Measurements from ENCODE around the gene REXO2. TPM values are rescaled to one million over a fixed set of nuclear protein-coding genes. Genes with fewer than 3 reads are reported as not detected.

REXO2 gene
- total and polyA plus RNA-seq, 5 donors from 2014 or later = 44.1 to 88.5 (median 76.7) TPM

GRCh38 chr11:114466742-114467141 lies 27.5 kb downstream of the REXO2 start:
- H3K27ac Mint-ChIP-seq = no peak overlapping the region
- no peaks in the 10 kb centered on the region for H3K27me3 Mint-ChIP-seq
- ATAC-seq (ENCODE audit: low read depth in 2 of 2) = no peak

GRCh38 chr11:114472661-114473060 lies 33.4 kb downstream of the REXO2 start:
- Histone ChIP-seq H3K4me1 (ENCODE audit: control insufficient read depth, insufficient read depth, low read length, poor library complexity, severe bottlenecking) (no peaks in the 10 kb centered on the region), H3K36me3 (ENCODE audit: control insufficient read depth, insufficient read depth, low read length) (no peaks in the 10 kb centered on the region), H3K9me3 (ENCODE audit: control insufficient read depth in 2 of 2, low read length in 2 of 2) (no peaks in the 10 kb centered on the region), H3K27me3 (ENCODE audit: control insufficient read depth, insufficient read depth, low read length) (peaks cover 2% of the 10 kb centered on the region), H3K4me3 (ENCODE audit: low read depth, low read length) (no peak overlapping the region), H3K27ac (ENCODE audit: insufficient read depth, low read length, poor library complexity, severe bottlenecking) (no peak overlapping the region)
- Mint-ChIP-seq H3K9me3 (peaks cover 0 to 1% (median 0%) of the 10 kb centered on the region in 7 donors), H3K27ac (no peak overlapping the region), H3K36me3 (no peaks in the 10 kb centered on the region), H3K4me1 (no peaks in the 10 kb centered on the region), H3K27me3 (peaks cover 6% of the 10 kb centered on the region), H3K4me3 (no peak overlapping the region)
- ATAC-seq (ENCODE audit: low read depth in 2 of 2) = no peak
- no peak for DNase-seq

More at GRCh38 chr11:114466742-114467141, 27.5 kb downstream of the REXO2 start:
- Mint-ChIP-seq H3K4me1 (no peaks in the 10 kb centered on the region), H3K4me3 (no peak overlapping the region), H3K9me3 (peaks cover 0 to 7% (median 0%) of the 10 kb centered on the region in 7 donors), H3K36me3 (no peaks in the 10 kb centered on the region)
- Histone ChIP-seq H3K27me3 (ENCODE audit: control insufficient read depth, insufficient read depth, low read length) (no peaks in the 10 kb centered on the region), H3K4me3 (ENCODE audit: low read depth, low read length) (no peak overlapping the region), H3K9me3 (ENCODE audit: control insufficient read depth in 2 of 2, low read length in 2 of 2) (no peaks in the 10 kb centered on the region), H3K36me3 (ENCODE audit: control insufficient read depth, insufficient read depth, low read length) (no peaks in the 10 kb centered on the region), H3K27ac (ENCODE audit: insufficient read depth, low read length, poor library complexity, severe bottlenecking) (no peak overlapping the region), H3K4me1 (ENCODE audit: control insufficient read depth, insufficient read depth, low read length, poor library complexity, severe bottlenecking) (no peaks in the 10 kb centered on the region)
- DNase-seq = no peak

DNA sequence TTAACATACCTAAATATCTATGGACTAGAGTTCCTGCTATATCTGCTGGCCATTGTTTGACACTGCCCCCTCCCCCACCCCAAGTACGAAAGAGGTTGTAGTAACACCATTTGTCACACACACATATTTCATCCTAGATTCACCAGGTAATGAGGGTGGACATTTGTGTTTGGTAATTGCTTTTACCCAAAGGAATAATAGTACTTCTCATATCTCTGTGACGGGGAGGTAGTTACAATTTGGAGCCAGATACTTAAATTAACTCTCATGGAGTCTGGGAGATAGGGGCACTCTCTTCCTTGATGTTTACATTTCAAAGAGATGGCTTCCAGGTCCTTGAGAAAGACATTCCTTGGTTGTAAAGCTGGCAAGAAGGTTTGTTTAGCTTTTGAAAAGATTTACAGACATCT lies 38.7 kb downstream of the REXO2 start:
- H3K36me3 Mint-ChIP-seq = no peaks in the 10 kb centered on the region
- H3K27ac Mint-ChIP-seq = no peak overlapping the region
- H3K4me3 Mint-ChIP-seq = no peak overlapping the region
- Histone ChIP-seq H3K27me3 (ENCODE audit: control insufficient read depth, insufficient read depth, low read length) (peaks cover 2% of the 10 kb centered on the region), H3K9me3 (ENCODE audit: control insufficient read depth in 2 of 2, low read length in 2 of 2) (no peaks in the 10 kb centered on the region), H3K4me1 (ENCODE audit: control insufficient read depth, insufficient read depth, low read length, poor library complexity, severe bottlenecking) (no peaks in the 10 kb centered on the region), H3K27ac (ENCODE audit: insufficient read depth, low read length, poor library complexity, severe bottlenecking) (no peak overlapping the region), H3K36me3 (ENCODE audit: control insufficient read depth, insufficient read depth, low read length) (no peaks in the 10 kb centered on the region), H3K4me3 (ENCODE audit: low read depth, low read length) (no peak overlapping the region)
- no peak for ATAC-seq (ENCODE audit: low read depth in 2 of 2)
- H3K27me3 Mint-ChIP-seq = peaks cover 6% of the 10 kb centered on the region
- no peak for DNase-seq
- no peaks in the 10 kb centered on the region for H3K4me1 Mint-ChIP-seq
- H3K9me3 Mint-ChIP-seq = peaks cover 0 to 3% (median 0%) of the 10 kb centered on the region in 7 donors

- Mint-ChIP-seq H3K4me3 (no peak overlapping the region), H3K9me3 (peaks cover 0 to 3% (median 0%) of the 10 kb centered on the region in 7 donors), H3K27ac (no peak overlapping the region), H3K4me1 (no peaks in the 10 kb centered on the region), H3K36me3 (no peaks in the 10 kb centered on the region), H3K27me3 (peaks cover 6% of the 10 kb centered on the region)
- Histone ChIP-seq H3K27me3 (ENCODE audit: control insufficient read depth, insufficient read depth, low read length) (no peaks in the 10 kb centered on the region), H3K9me3 (ENCODE audit: control insufficient read depth in 2 of 2, low read length in 2 of 2) (no peaks in the 10 kb centered on the region), H3K27ac (ENCODE audit: insufficient read depth, low read length, poor library complexity, severe bottlenecking) (no peak overlapping the region), H3K36me3 (ENCODE audit: control insufficient read depth, insufficient read depth, low read length) (no peaks in the 10 kb centered on the region), H3K4me3 (ENCODE audit: low read depth, low read length) (no peak overlapping the region), H3K4me1 (ENCODE audit: control insufficient read depth, insufficient read depth, low read length, poor library complexity, severe bottlenecking) (no peaks in the 10 kb centered on the region)
- ATAC-seq (ENCODE audit: low read depth in 2 of 2) = no peak
- no peak for DNase-seq
Observed at GRCh38 chr11:114478768-114479167, 39.5 kb downstream of the REXO2 start.

DNA sequence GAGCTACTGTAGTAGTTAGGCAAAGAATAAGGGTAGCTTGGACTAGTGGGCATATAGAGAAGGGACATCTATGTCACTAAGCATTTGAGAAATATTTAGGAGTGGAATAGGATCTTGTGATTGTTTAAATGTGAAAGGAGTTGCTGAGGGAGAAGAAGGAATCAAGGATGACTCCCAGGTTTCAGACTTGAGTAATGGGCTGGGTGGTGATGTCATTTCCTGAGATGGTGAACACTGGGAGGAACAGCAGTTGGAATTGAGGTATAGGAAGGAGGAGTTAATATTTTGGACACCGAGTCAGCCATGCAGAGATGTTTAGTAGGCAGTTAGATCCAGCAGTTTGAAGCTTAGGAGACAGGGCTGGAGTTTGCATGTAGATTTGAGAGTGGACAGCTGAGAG lies 40.1 kb downstream of the REXO2 start:
- DNase-seq = no peak
- H3K4me1 Mint-ChIP-seq = no peaks in the 10 kb centered on the region

GRCh38 chr11:114482114-114482513 lies 42.8 kb downstream of the REXO2 start:
- no peak overlapping the region for H3K27ac Mint-ChIP-seq
- H3K36me3 Mint-ChIP-seq = no peaks in the 10 kb centered on the region
- Histone ChIP-seq H3K27me3 (ENCODE audit: control insufficient read depth, insufficient read depth, low read length) (no peaks in the 10 kb centered on the region), H3K27ac (ENCODE audit: insufficient read depth, low read length, poor library complexity, severe bottlenecking) (no peak overlapping the region), H3K4me1 (ENCODE audit: control insufficient read depth, insufficient read depth, low read length, poor library complexity, severe bottlenecking) (no peaks in the 10 kb centered on the region), H3K4me3 (ENCODE audit: low read depth, low read length) (no peak overlapping the region), H3K9me3 (ENCODE audit: control insufficient read depth in 2 of 2, low read length in 2 of 2) (no peaks in the 10 kb centered on the region), H3K36me3 (ENCODE audit: control insufficient read depth, insufficient read depth, low read length) (no peaks in the 10 kb centered on the region)
- H3K27me3 Mint-ChIP-seq = peaks cover 6% of the 10 kb centered on the region
- H3K4me3 Mint-ChIP-seq = no peak overlapping the region
- ATAC-seq (ENCODE audit: low read depth in 2 of 2) = no peak
- peaks cover 0 to 2% (median 0%) of the 10 kb centered on the region in 7 donors for H3K9me3 Mint-ChIP-seq
- no peaks in the 10 kb centered on the region for H3K4me1 Mint-ChIP-seq
- DNase-seq = no peak

More for the DNA sequence above, 40.1 kb downstream of the REXO2 start:
- H3K4me1 ChIP-seq (ENCODE audit: control insufficient read depth, insufficient read depth, low read length, poor library complexity, severe bottlenecking) = no peaks in the 10 kb centered on the region
- no peaks in the 10 kb centered on the region for H3K36me3 ChIP-seq (ENCODE audit: control insufficient read depth, insufficient read depth, low read length)
- no peak overlapping the region for H3K27ac ChIP-seq (ENCODE audit: insufficient read depth, low read length, poor library complexity, severe bottlenecking)
- H3K4me3 Mint-ChIP-seq = no peak overlapping the region
- peaks cover 0 to 3% (median 0%) of the 10 kb centered on the region in 7 donors for H3K9me3 Mint-ChIP-seq
- H3K36me3 Mint-ChIP-seq = no peaks in the 10 kb centered on the region
- H3K27ac Mint-ChIP-seq = no peak overlapping the region
- H3K27me3 Mint-ChIP-seq = peaks cover 6% of the 10 kb centered on the region
- no peaks in the 10 kb centered on the region for H3K9me3 ChIP-seq (ENCODE audit: control insufficient read depth in 2 of 2, low read length in 2 of 2)
- no peak for ATAC-seq (ENCODE audit: low read depth in 2 of 2)
- H3K4me3 ChIP-seq (ENCODE audit: low read depth, low read length) = no peak overlapping the region
- no peaks in the 10 kb centered on the region for H3K27me3 ChIP-seq (ENCODE audit: control insufficient read depth, insufficient read depth, low read length)

GRCh38 chr11:114483929-114484328 lies 44.7 kb downstream of the REXO2 start:
- no peaks in the 10 kb centered on the region for H3K9me3 ChIP-seq (ENCODE audit: control insufficient read depth in 2 of 2, low read length in 2 of 2)
- H3K27me3 ChIP-seq (ENCODE audit: control insufficient read depth, insufficient read depth, low read length) = no peaks in the 10 kb centered on the region
- ATAC-seq (ENCODE audit: low read depth in 2 of 2) (no peak), DNase-seq (no peak)
- H3K4me1 ChIP-seq (ENCODE audit: control insufficient read depth, insufficient read depth, low read length, poor library complexity, severe bottlenecking) = no peaks in the 10 kb centered on the region
- no peak overlapping the region for H3K4me3 ChIP-seq (ENCODE audit: low read depth, low read length)
- peaks cover 4% of the 10 kb centered on the region for H3K27me3 Mint-ChIP-seq
- no peaks in the 10 kb centered on the region for H3K36me3 ChIP-seq (ENCODE audit: control insufficient read depth, insufficient read depth, low read length)
- no peaks in the 10 kb centered on the region for H3K4me1 Mint-ChIP-seq
- H3K9me3 Mint-ChIP-seq = peaks cover 0 to 5% (median 1%) of the 10 kb centered on the region in 7 donors
- H3K36me3 Mint-ChIP-seq = no peaks in the 10 kb centered on the region
- no peak overlapping the region for H3K27ac Mint-ChIP-seq
- H3K4me3 Mint-ChIP-seq = no peak overlapping the region
- no peak overlapping the region for H3K27ac ChIP-seq (ENCODE audit: insufficient read depth, low read length, poor library complexity, severe bottlenecking)

GRCh38 chr11:114496915-114497314 lies 57.6 kb downstream of the REXO2 start:
- Histone ChIP-seq H3K27ac (ENCODE audit: insufficient read depth, low read length, poor library complexity, severe bottlenecking) (no peak overlapping the region), H3K27me3 (ENCODE audit: control insufficient read depth, insufficient read depth, low read length) (no peaks in the 10 kb centered on the region), H3K36me3 (ENCODE audit: control insufficient read depth, insufficient read depth, low read length) (no peaks in the 10 kb centered on the region), H3K9me3 (ENCODE audit: control insufficient read depth in 2 of 2, low read length in 2 of 2) (no peaks in the 10 kb centered on the region), H3K4me1 (ENCODE audit: control insufficient read depth, insufficient read depth, low read length, poor library complexity, severe bottlenecking) (no peaks in the 10 kb centered on the region), H3K4me3 (ENCODE audit: low read depth, low read length) (no peak overlapping the region)
- Mint-ChIP-seq H3K36me3 (no peaks in the 10 kb centered on the region), H3K9me3 (peaks cover 0 to 8% (median 7%) of the 10 kb centered on the region in 7 donors), H3K27me3 (peaks cover 2% of the 10 kb centered on the region), H3K27ac (no peak overlapping the region), H3K4me3 (no peak overlapping the region), H3K4me1 (no peaks in the 10 kb centered on the region)
- no peak for DNase-seq
- no peak for ATAC-seq (ENCODE audit: low read depth in 2 of 2)

Data from CD4-positive, CD25-positive, alpha-beta regulatory T cell (primary cell).